Amniotic stem cell (primary cell): ENCODE data around the gene SCN2A.

ENCODE experiments used
- DNase-seq: peaks from one replicate; lab custom pipeline; 2025; lab: John Stamatoyannopoulos, UW

The SCN2A gene

GRCh38 chr2:165420231-165420630, 181.0 kb downstream of the SCN2A start:
- DNase-seq: no peak

GRCh38 chr2:165423081-165423480, 183.9 kb downstream of the SCN2A start:
- DNase-seq: no peak

- DNase-seq: no peak
Observed at GRCh38 chr2:165425556-165425955, 186.3 kb downstream of the SCN2A start.

GRCh38 chr2:165427686-165428085, 188.5 kb downstream of the SCN2A start:
- no peak for DNase-seq

GRCh38 chr2:165428926-165429325, 189.7 kb downstream of the SCN2A start:
- peak; percentile 21 for DNase-seq

- DNase-seq: no peak
Observed at GRCh38 chr2:165431014-165431413, 191.8 kb downstream of the SCN2A start.

- no peak for DNase-seq
Observed at GRCh38 chr2:165432234-165432966, 193.2 kb downstream of the SCN2A start.

- DNase-seq: no peak
Observed at GRCh38 chr2:165434865-165435496, 195.8 kb downstream of the SCN2A start.

- no peak for DNase-seq
Observed at GRCh38 chr2:165435611-165436010, 196.4 kb downstream of the SCN2A start.

GRCh38 chr2:165436559-165436958, 197.3 kb downstream of the SCN2A start:
- DNase-seq: no peak

GRCh38 chr2:165440367-165440766, 201.2 kb downstream of the SCN2A start:
- DNase-seq: peak; percentile 90
